ENCODE measurements around the gene GPR15. TPM values are rescaled to one million over a fixed set of nuclear protein-coding genes. Genes with fewer than 3 reads are reported as not detected.

The GPR15 gene
- total and polyA plus RNA-seq, 10 of the 15 experiments (the other 5 are each of a cell fraction or from before 2014, with no cell fraction given): 70.7 to 150 (median 115) TPM

DNA sequence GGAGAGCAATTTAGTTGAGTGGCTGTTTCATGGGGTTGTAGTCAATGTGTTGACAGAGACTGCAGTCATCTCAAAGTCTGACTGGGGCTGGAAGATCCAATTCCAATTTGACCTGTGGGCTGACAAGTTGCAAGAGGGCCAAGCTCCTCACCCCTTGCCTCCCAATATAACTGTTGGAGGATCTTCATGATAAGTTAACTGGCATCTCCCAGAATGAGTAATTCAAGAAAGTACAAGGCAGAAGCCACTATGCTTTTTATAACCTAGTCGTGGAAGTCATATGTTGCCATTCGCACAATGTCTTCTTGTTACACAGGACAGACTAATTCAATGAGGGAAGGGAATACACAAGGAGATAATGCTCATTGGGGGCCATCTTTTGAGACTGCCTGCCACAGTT is 29.1 kb downstream of the GPR15 start (continued):
- peak; percentile 89 for TF ChIP-seq POLR2AphosphoS5 (IDR thresholded peaks at IDR 0.05; ENCODE audit: low read length)
- no peak for TF ChIP-seq SMAD1 (IDR thresholded peaks at IDR 0.05; ENCODE audit: low read depth, partially characterized antibody)
- peak; percentile 39; the same call in 1 of the 2 replicates for TF ChIP-seq FOXM1 (IDR thresholded peaks at IDR 0.05; ENCODE audit: low read depth, low read length)
- TF ChIP-seq YY1 (IDR thresholded peaks at IDR 0.05; ENCODE audit: low read depth, low read length): peak; percentile 59; the same call in 1 of the 2 replicates
- no peak for TF ChIP-seq RAD51 (IDR thresholded peaks at IDR 0.05)
- TF ChIP-seq, protein P1, sequence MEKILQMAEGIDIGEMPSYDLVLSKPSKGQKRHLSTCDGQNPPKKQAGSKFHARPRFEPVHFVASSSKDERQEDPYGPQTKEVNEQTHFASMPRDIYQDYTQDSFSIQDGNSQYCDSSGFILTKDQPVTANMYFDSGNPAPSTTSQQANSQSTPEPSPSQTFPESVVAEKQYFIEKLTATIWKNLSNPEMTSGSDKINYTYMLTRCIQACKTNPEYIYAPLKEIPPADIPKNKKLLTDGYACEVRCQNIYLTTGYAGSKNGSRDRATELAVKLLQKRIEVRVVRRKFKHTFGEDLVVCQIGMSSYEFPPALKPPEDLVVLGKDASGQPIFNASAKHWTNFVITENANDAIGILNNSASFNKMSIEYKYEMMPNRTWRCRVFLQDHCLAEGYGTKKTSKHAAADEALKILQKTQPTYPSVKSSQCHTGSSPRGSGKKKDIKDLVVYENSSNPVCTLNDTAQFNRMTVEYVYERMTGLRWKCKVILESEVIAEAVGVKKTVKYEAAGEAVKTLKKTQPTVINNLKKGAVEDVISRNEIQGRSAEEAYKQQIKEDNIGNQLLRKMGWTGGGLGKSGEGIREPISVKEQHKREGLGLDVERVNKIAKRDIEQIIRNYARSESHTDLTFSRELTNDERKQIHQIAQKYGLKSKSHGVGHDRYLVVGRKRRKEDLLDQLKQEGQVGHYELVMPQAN (conservative IDR thresholded peaks at IDR 0.05): no peak
- TF ChIP-seq EGR1 (IDR thresholded peaks at IDR 0.05; ENCODE audit: borderline replicate concordance in 1 of 2, low read depth in 2 of 2, low read length in 2 of 2): no peak
- peak; percentile 81; the same call in 1 of the 2 replicates for TF ChIP-seq ZBED1 (IDR thresholded peaks at IDR 0.05; ENCODE audit: borderline replicate concordance)
- no peak for TF ChIP-seq KLF5 (IDR thresholded peaks at IDR 0.05; ENCODE audit: partially characterized antibody)
- 0 out of 2 replicates have a peak, but pooled peaks have one; percentile 35 for TF ChIP-seq RUNX3 (IDR thresholded peaks at IDR 0.05; ENCODE audit: low read length)
- TF ChIP-seq EED (IDR thresholded peaks at IDR 0.05; ENCODE audit: low read depth): peak; percentile 84
- no peak for TF ChIP-seq ZNF384 (IDR thresholded peaks at IDR 0.05; ENCODE audit: borderline replicate concordance, low read depth, low read length)
- TF ChIP-seq, protein P2, sequence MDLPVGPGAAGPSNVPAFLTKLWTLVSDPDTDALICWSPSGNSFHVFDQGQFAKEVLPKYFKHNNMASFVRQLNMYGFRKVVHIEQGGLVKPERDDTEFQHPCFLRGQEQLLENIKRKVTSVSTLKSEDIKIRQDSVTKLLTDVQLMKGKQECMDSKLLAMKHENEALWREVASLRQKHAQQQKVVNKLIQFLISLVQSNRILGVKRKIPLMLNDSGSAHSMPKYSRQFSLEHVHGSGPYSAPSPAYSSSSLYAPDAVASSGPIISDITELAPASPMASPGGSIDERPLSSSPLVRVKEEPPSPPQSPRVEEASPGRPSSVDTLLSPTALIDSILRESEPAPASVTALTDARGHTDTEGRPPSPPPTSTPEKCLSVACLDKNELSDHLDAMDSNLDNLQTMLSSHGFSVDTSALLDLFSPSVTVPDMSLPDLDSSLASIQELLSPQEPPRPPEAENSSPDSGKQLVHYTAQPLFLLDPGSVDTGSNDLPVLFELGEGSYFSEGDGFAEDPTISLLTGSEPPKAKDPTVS (IDR thresholded peaks at IDR 0.05; ENCODE audit: low read depth, low read length): no peak
- TF ChIP-seq PML (IDR thresholded peaks at IDR 0.05; ENCODE audit: low read length): 0 out of 2 replicates have a peak, but pooled peaks have one; percentile 29
- TF ChIP-seq RCOR1 (conservative IDR thresholded peaks at IDR 0.05; ENCODE audit: low read depth, low read length): no peak
- TF ChIP-seq, protein P3, sequence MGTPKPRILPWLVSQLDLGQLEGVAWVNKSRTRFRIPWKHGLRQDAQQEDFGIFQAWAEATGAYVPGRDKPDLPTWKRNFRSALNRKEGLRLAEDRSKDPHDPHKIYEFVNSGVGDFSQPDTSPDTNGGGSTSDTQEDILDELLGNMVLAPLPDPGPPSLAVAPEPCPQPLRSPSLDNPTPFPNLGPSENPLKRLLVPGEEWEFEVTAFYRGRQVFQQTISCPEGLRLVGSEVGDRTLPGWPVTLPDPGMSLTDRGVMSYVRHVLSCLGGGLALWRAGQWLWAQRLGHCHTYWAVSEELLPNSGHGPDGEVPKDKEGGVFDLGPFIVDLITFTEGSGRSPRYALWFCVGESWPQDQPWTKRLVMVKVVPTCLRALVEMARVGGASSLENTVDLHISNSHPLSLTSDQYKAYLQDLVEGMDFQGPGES (IDR thresholded peaks at IDR 0.05): no peak
- TF ChIP-seq SMAD5 (IDR thresholded peaks at IDR 0.05; ENCODE audit: low read depth): peak; percentile 78; the same call in 1 of the 2 replicates
- TF ChIP-seq MTA2 (IDR thresholded peaks at IDR 0.05; ENCODE audit: low read depth): no peak
- 0 out of 2 replicates have a peak, but pooled peaks have one; percentile 22 for TF ChIP-seq PAX5 (IDR thresholded peaks at IDR 0.05; ENCODE audit: borderline replicate concordance, low read depth, low read length)
- TF ChIP-seq PAX8 (IDR thresholded peaks at IDR 0.05): no peak
- TF ChIP-seq, protein P4, sequence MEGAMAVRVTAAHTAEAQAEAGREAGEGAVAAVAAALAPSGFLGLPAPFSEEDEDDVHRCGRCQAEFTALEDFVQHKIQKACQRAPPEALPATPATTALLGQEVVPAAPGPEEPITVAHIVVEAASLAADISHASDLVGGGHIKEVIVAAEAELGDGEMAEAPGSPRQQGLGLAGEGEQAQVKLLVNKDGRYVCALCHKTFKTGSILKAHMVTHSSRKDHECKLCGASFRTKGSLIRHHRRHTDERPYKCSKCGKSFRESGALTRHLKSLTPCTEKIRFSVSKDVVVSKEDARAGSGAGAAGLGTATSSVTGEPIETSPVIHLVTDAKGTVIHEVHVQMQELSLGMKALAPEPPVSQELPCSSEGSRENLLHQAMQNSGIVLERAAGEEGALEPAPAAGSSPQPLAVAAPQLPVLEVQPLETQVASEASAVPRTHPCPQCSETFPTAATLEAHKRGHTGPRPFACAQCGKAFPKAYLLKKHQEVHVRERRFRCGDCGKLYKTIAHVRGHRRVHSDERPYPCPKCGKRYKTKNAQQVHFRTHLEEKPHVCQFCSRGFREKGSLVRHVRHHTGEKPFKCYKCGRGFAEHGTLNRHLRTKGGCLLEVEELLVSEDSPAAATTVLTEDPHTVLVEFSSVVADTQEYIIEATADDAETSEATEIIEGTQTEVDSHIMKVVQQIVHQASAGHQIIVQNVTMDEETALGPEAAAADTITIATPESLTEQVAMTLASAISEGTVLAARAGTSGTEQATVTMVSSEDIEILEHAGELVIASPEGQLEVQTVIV (IDR thresholded peaks at IDR 0.05; ENCODE audit: borderline replicate concordance, partially characterized antibody): no peak
- TF ChIP-seq, protein P5, sequence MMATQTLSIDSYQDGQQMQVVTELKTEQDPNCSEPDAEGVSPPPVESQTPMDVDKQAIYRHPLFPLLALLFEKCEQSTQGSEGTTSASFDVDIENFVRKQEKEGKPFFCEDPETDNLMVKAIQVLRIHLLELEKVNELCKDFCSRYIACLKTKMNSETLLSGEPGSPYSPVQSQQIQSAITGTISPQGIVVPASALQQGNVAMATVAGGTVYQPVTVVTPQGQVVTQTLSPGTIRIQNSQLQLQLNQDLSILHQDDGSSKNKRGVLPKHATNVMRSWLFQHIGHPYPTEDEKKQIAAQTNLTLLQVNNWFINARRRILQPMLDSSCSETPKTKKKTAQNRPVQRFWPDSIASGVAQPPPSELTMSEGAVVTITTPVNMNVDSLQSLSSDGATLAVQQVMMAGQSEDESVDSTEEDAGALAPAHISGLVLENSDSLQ (IDR thresholded peaks at IDR 0.05): peak; percentile 35; the same call in 1 of the 2 replicates
- no peak for TF ChIP-seq BMI1 (IDR thresholded peaks at IDR 0.05; ENCODE audit: borderline replicate concordance)
- no peak for TF ChIP-seq ZNF24 (IDR thresholded peaks at IDR 0.05)

All from GM12878 (cell line).